Measurements from ENCODE around the gene ANKRD40CL. TPM values are rescaled to one million over a fixed set of nuclear protein-coding genes. Genes with fewer than 3 reads are reported as not detected.

Gene ANKRD40CL
- total RNA-seq, 1 donor from 2014 or later = not detected

GRCh38 chr17:50735287-50735686, 32.0 kb downstream of the ANKRD40CL start:
- Mint-ChIP-seq H3K27me3 (ENCODE audit: unreplicated experiment) (no peaks in the 10 kb centered on the region), H3K9me3 (ENCODE audit: unreplicated experiment) (no peaks in the 10 kb centered on the region), H3K36me3 (ENCODE audit: unreplicated experiment) (peaks cover 12% of the 10 kb centered on the region), H3K4me1 (ENCODE audit: unreplicated experiment) (peaks cover 23% of the 10 kb centered on the region), H3K27ac (ENCODE audit: unreplicated experiment) (no peak overlapping the region), H3K4me3 (ENCODE audit: unreplicated experiment) (no peak overlapping the region)
- no peak for TF ChIP-seq CTCF (IDR thresholded peaks at IDR 0.05)
- no peak for DNase-seq (ENCODE audit: extremely low spot score, unreplicated experiment)

- Mint-ChIP-seq H3K27ac (ENCODE audit: unreplicated experiment) (no peak overlapping the region), H3K4me1 (ENCODE audit: unreplicated experiment) (peaks cover 25% of the 10 kb centered on the region), H3K27me3 (ENCODE audit: unreplicated experiment) (no peaks in the 10 kb centered on the region), H3K9me3 (ENCODE audit: unreplicated experiment) (no peaks in the 10 kb centered on the region), H3K4me3 (ENCODE audit: unreplicated experiment) (no peak overlapping the region), H3K36me3 (ENCODE audit: unreplicated experiment) (no peaks in the 10 kb centered on the region)
- no peak for TF ChIP-seq CTCF (IDR thresholded peaks at IDR 0.05)
- no peak for DNase-seq (ENCODE audit: extremely low spot score, unreplicated experiment)
Observed at GRCh38 chr17:50731575-50732460, 35.5 kb downstream of the ANKRD40CL start.

GRCh38 chr17:50728881-50729765, 38.2 kb downstream of the ANKRD40CL start:
- H3K4me1 Mint-ChIP-seq (ENCODE audit: unreplicated experiment) = peaks cover 21% of the 10 kb centered on the region
- no peaks in the 10 kb centered on the region for H3K9me3 Mint-ChIP-seq (ENCODE audit: unreplicated experiment)
- TF ChIP-seq CTCF (IDR thresholded peaks at IDR 0.05) = no peak
- no peaks in the 10 kb centered on the region for H3K27me3 Mint-ChIP-seq (ENCODE audit: unreplicated experiment)
- DNase-seq (ENCODE audit: extremely low spot score, unreplicated experiment) = no peak
- H3K36me3 Mint-ChIP-seq (ENCODE audit: unreplicated experiment) = no peaks in the 10 kb centered on the region
- no peak overlapping the region for H3K27ac Mint-ChIP-seq (ENCODE audit: unreplicated experiment)
- H3K4me3 Mint-ChIP-seq (ENCODE audit: unreplicated experiment) = no peak overlapping the region

GRCh38 chr17:50728112-50728429, 39.2 kb downstream of the ANKRD40CL start:
- H3K4me3 Mint-ChIP-seq (ENCODE audit: unreplicated experiment) = no peak overlapping the region
- no peaks in the 10 kb centered on the region for H3K9me3 Mint-ChIP-seq (ENCODE audit: unreplicated experiment)
- no peaks in the 10 kb centered on the region for H3K27me3 Mint-ChIP-seq (ENCODE audit: unreplicated experiment)
- H3K27ac Mint-ChIP-seq (ENCODE audit: unreplicated experiment) = no peak overlapping the region
- TF ChIP-seq CTCF (IDR thresholded peaks at IDR 0.05) = no peak
- H3K4me1 Mint-ChIP-seq (ENCODE audit: unreplicated experiment) = peaks cover 31% of the 10 kb centered on the region
- no peak for DNase-seq (ENCODE audit: extremely low spot score, unreplicated experiment)
- H3K36me3 Mint-ChIP-seq (ENCODE audit: unreplicated experiment) = no peaks in the 10 kb centered on the region
